HEK293 (cell line): ENCODE results near the gene DBI.
"Not testable (repeated sequence)": the region's sequence is repeated elsewhere in the genome, so short reads cannot be mapped to it uniquely, and the experiment has no call there.

ENCODE experiments used
- CTCF ChIA-PET: fragments of 350-600 bp; formaldehyde crosslinking; extraction: SDS; loops from one replicate; lab custom pipeline; 2021; ENCODE audit warnings: antibody characterized with exemption; lab: Yijun Ruan, JAX
- POLR2A ChIA-PET: fragments of 300-600 bp; formaldehyde crosslinking; extraction: SDS; loops from one replicate; lab custom pipeline; 2020; ENCODE audit warnings: antibody characterized with exemption, inconsistent platforms; lab: Yijun Ruan, JAX
- H3K27ac ChIP-seq: fragments of 200-500 bp; sonication (Bioruptor generic); 2 replicates; pipeline ENCODE4 v1.5.1; 2014; ENCODE audit warnings: low read depth, low read length, control low read depth, inconsistent platforms; ENCODE audit errors: extremely low read depth
- H3K36me3 ChIP-seq, 2 experiments: fragments of 200-500 bp in 1 of 2; sonication (Bioruptor generic) in 1 of 2; 1 replicate in 1 of 2; 2 replicates in 1 of 2; pipeline ENCODE4 v1.5.1; 2014 to 2017; ENCODE audit warnings: inconsistent platforms in 2 of 2, low read length in 2 of 2; ENCODE audit not compliant: control insufficient read depth in 2 of 2, insufficient read depth in 1 of 2
- H3K4me1 ChIP-seq: fragments of 200-500 bp; sonication (Bioruptor generic); 2 replicates; pipeline ENCODE4 v1.5.1; 2014; ENCODE audit warnings: mild to moderate bottlenecking, low read length, inconsistent platforms; ENCODE audit not compliant: control insufficient read depth, insufficient read depth
- H3K4me3 ChIP-seq: 2 replicates; pipeline ENCODE4 v1.5.1; 2011; ENCODE audit warnings: low read depth, mild to moderate bottlenecking, control low read depth, low read length, moderate library complexity
- H3K9me3 ChIP-seq: fragments of 200-500 bp; sonication (Bioruptor generic); 2 replicates; pipeline ENCODE4 v1.5.1; 2014; ENCODE audit warnings: low read depth, low read length, inconsistent platforms; ENCODE audit not compliant: control insufficient read depth, insufficient read depth
- PRDM4 ChIP-seq: fragments of 450-650 bp; formaldehyde crosslinking; IDR thresholded peaks from 2 replicates; pipeline ENCODE4 v1.5.1; 2017; ENCODE audit warnings: missing biosample characterization, missing genetic modification characterization
- SETDB1 ChIP-seq: IDR thresholded peaks from one replicate; pipeline ENCODE4 v1.6.1; 2017; ENCODE audit warnings: mild to moderate bottlenecking, low read length, moderate library complexity, mixed read lengths; ENCODE audit not compliant: insufficient read length
- TCF7L2 ChIP-seq: IDR thresholded peaks from 2 replicates; pipeline ENCODE4 v1.6.1; 2011; ENCODE audit warnings: low read depth, mild to moderate bottlenecking, inconsistent platforms, low read length, moderate library complexity, borderline replicate concordance
- ZBTB11 ChIP-seq: fragments of 450-650 bp; formaldehyde crosslinking; conservative IDR thresholded peaks from 2 replicates; pipeline ENCODE4 v1.5.1; 2016; ENCODE audit warnings: low read depth, missing biosample characterization, missing genetic modification characterization
- ZNF23 ChIP-seq: fragments of 450-650 bp; formaldehyde crosslinking; IDR thresholded peaks from 2 replicates; pipeline ENCODE4 v1.5.1; 2016; ENCODE audit warnings: missing biosample characterization, missing genetic modification characterization, borderline replicate concordance
- ZNF274 ChIP-seq, 2 experiments: fragments of 200-500 bp in 1 of 2; fragments of 450-650 bp in 1 of 2; sonication (Bioruptor generic) in 1 of 2; formaldehyde crosslinking in 1 of 2; IDR thresholded peaks; 2 replicates each; pipeline versions ENCODE4 v1.5.1 to v1.6.1; 2014 to 2016; ENCODE audit warnings: borderline replicate concordance in 1 of 2, inconsistent platforms in 1 of 2, low read length in 1 of 2, missing biosample characterization in 1 of 2, missing genetic modification characterization in 1 of 2
- ZNF433 ChIP-seq: fragments of 450-650 bp; formaldehyde crosslinking; IDR thresholded peaks from 2 replicates; pipeline ENCODE4 v1.5.1; 2016; ENCODE audit warnings: missing biosample characterization, missing genetic modification characterization, low read depth
- ZNF488 ChIP-seq: fragments of 450-650 bp; formaldehyde crosslinking; IDR thresholded peaks from 2 replicates; pipeline ENCODE4 v1.5.1; 2016; ENCODE audit warnings: missing biosample characterization, missing genetic modification characterization
- ZNF571 ChIP-seq: fragments of 450-650 bp; formaldehyde crosslinking; IDR thresholded peaks from 2 replicates; pipeline ENCODE4 v1.5.0; 2017; ENCODE audit warnings: missing biosample characterization, missing genetic modification characterization

Gene DBI

GRCh38 chr2:119402645-119403560 lies 36.1 kb downstream of the DBI start:
- POLR2A ChIA-PET, result no interaction called here
- TF ChIP-seq ZBTB11 (tag by site-specific recombination) (no peak), ZNF23 (no peak), ZNF433 (no peak), ZNF274 (IDR thresholded peaks at IDR 0.05; ENCODE audit: low read length) (no peak), ZNF274 (tag by site-specific recombination; IDR thresholded peaks at IDR 0.05; ENCODE audit: borderline replicate concordance) (no peak), SETDB1 (no peak)

GRCh38 chr2:119403618-119404017 lies 36.8 kb downstream of the DBI start:
- not testable (repeated sequence) for H3K4me1 ChIP-seq, H3K36me3 ChIP-seq, H3K4me3 ChIP-seq, H3K27ac ChIP-seq, H3K9me3 ChIP-seq
- ChIA-PET CTCF (interaction anchor here (1.3 to 3.7 kb wide), 2 partner anchors 72 to 73 kb away, joined by 5 to 46 read pairs; no protein-coding TSS in a partner anchor), POLR2A (interaction anchor here (0.6 kb wide), 1 partner anchor 53 kb away, joined by 4 read pairs; no protein-coding TSS in a partner anchor)

More at GRCh38 chr2:119402645-119403560, 36.1 kb downstream of the DBI start:
- Histone ChIP-seq H3K4me3 (no peak overlapping the region), H3K9me3 (no peaks in the 10 kb centered on the region), H3K27ac (no peak overlapping the region), H3K4me1 (no peaks in the 10 kb centered on the region), H3K36me3 (no peaks in the 10 kb centered on the region)
- CTCF ChIA-PET, result interaction anchor here (1.3 kb wide), 1 partner anchor 73 kb away, joined by 5 read pairs; no protein-coding TSS in a partner anchor

GRCh38 chr2:119405151-119405550 lies 38.4 kb downstream of the DBI start:
- Histone ChIP-seq H3K36me3 (no peaks in the 10 kb centered on the region), H3K4me3 (no peak overlapping the region), H3K27ac (no peak overlapping the region), H3K4me1 (no peaks in the 10 kb centered on the region), H3K9me3 (no peaks in the 10 kb centered on the region)
- POLR2A ChIA-PET, result no interaction called here
- TF ChIP-seq TCF7L2, result no peak
- no peak for TF ChIP-seq ZNF571 (tag by site-specific recombination)
- no peak for TF ChIP-seq ZNF488 (tag by site-specific recombination)
- no peak for TF ChIP-seq PRDM4
- CTCF ChIA-PET, result interaction anchor here (1.0 to 3.7 kb wide), 4 partner anchors 17 to 770 kb away, joined by 3 to 46 read pairs (median 6); no protein-coding TSS in a partner anchor
